Adrenal gland (tissue), 12 donors: ENCODE data around the gene SIDT2. TPM values are rescaled to one million over a fixed set of nuclear protein-coding genes. Genes with fewer than 3 reads are reported as not detected.

Source experiments
- DNase-seq, 7 donors: peaks; one replicate each; pipeline ENCODE4 v3.0.0-alpha.2; 2019 to 2020
- H3K27ac ChIP-seq, 5 donors: fragments of 200-600 bp; sonication (generic) in 4 of 5; 1 replicate in 3 of 5; 2 replicates in 2 of 5; pipeline versions ENCODE4 v1.5.1 to v1.8.0; 2016 to 2020; ENCODE audit warnings: mild to moderate bottlenecking in 1 of 5
- H3K27me3 ChIP-seq: fragments of 200-600 bp; 2 replicates; pipeline ENCODE4 v1.8.0; 2021
- H3K36me3 ChIP-seq, 2 donors: fragments of 200-600 bp; replicated peaks in 1 of 2; 1 replicate in 1 of 2; 2 replicates in 1 of 2; pipeline versions ENCODE4 v1.5.1 to v1.8.0; 2018 to 2022
- H3K4me1 ChIP-seq, 2 donors: fragments of 200-600 bp; replicated peaks in 1 of 2; 1 replicate in 1 of 2; 2 replicates in 1 of 2; pipeline versions ENCODE4 v1.5.1 to v1.8.0; 2018 to 2021
- H3K4me3 ChIP-seq, 4 donors: fragments of 200-600 bp; sonication (generic) in 3 of 4; one replicate each; pipeline ENCODE4 v1.5.1; 2016 to 2018
- H3K9me3 ChIP-seq, 3 donors: fragments of 200-600 bp; sonication (generic) in 1 of 3; replicated peaks in 1 of 3; 1 replicate in 2 of 3; 2 replicates in 1 of 3; pipeline versions ENCODE4 v1.5.1 to v1.8.0; 2016 to 2021
- CTCF ChIP-seq, 6 experiments: fragments of 450-650 bp in 4 of 6; fragments of 200-600 bp in 2 of 6; sonication (generic) in 1 of 6; IDR thresholded peaks; 1 replicate in 5 of 6; 2 replicates in 1 of 6; pipeline versions ENCODE4 v1.5.1 to v1.8.0; 2016 to 2021; ENCODE audit warnings: antibody characterized with exemption in 6 of 6, mild to moderate bottlenecking in 2 of 6, moderate library complexity in 1 of 6
- POLR2A ChIP-seq, 2 donors: fragments of 450-650 bp; IDR thresholded peaks; one replicate each; pipeline ENCODE4 v1.6.1; 2017; ENCODE audit warnings: antibody characterized with exemption in 2 of 2, mild to moderate bottlenecking in 2 of 2, moderate library complexity in 1 of 2
- WGBS, 4 donors: extraction: QIAGEN DNeasy Blood & Tissue Kit in 2 of 4; methylation state at CpG; one replicate each; pipeline versions ENCODE4 v1.1.5 to v1.1.7; 2013 to 2017; 5-methylcytosine and 5-hydroxymethylcytosine counted together
- intact Hi-C, 2 donors: fragments of 100-400 bp; cut with DNase I; formaldehyde crosslinking; loops; one replicate each; pipeline versions ENCODE4 v1.14.1 to v1.15.0; 2022 to 2023
- polyA plus RNA-seq, 3 donors: library from polyadenylated mRNA; stranded (reverse); fragments of 200-250 nt in 2 of 3; fragments of 350-450 nt in 1 of 3; fragmentation: Illumina TruSeq in 1 of 3; extraction: RNeasy Lipid Tissue Mini Kit (QIAGEN cat#74804) in 1 of 3; gene quantifications; one replicate each; pipeline ENCODE4 v1.2.3, GENCODE V29; 2013 to 2014
- total RNA-seq, 9 donors: library from RNA; depleted of rRNA in 4 of 9; stranded (reverse); fragments of >200 nt in 4 of 9; fragments of 120-200 nt in 1 of 9; fragmentation: NEBNext Ultra II Directional in 1 of 9; extraction: Animal tissue kit (Norgen Biotek cat#: 25700) in 1 of 9; gene quantifications; one replicate each; pipeline versions ENCODE4 v1.1.0 to v1.2.4, GENCODE V29; 2013 to 2023
- donor health status: healthy with polysubstance abuse.
- donor health status: Bipolar disorder and iron deficiency.
- donor health status: DM: yes; HTN: yes; CAD: no.
- donor health status: DM: no; HTN: no; CAD: no.
- donor health status: DM: no; HTN: no; CAD: no.
- donor health status: DM: yes; HTN: yes; CAD: no.

SIDT2 gene
- total and polyA plus RNA-seq, 12 donors, result 23.4 to 87.1 (median 44.5) TPM

GRCh38 chr11:117226388-117227385, 48.1 kb downstream of the SIDT2 start:
- Histone ChIP-seq H3K4me1 (peaks cover 11 to 22% of the 10 kb centered on the region in 2 donors), H3K9me3 (no peaks in the 10 kb centered on the region), H3K27me3 (no peaks in the 10 kb centered on the region), H3K4me3 (no peak overlapping the region), H3K27ac (no peak overlapping the region), H3K36me3 (peaks cover 0 to 67% of the 10 kb centered on the region in 2 donors)
- DNase-seq, result peak; percentile 55 to 79 (median 66)
- intact Hi-C loops, result loop anchor here (2.0 to 10.0 kb wide), 3 partner anchors 42 to 442 kb away; partner anchors contain the start of gene ZPR1 (in 1 of the 2)
- 60 to 68% (median 63%) methylated on average over 19 of the region's 19 CpGs for whole genome bisulfite sequencing, 4 donors
- TF ChIP-seq POLR2A (IDR thresholded peaks at IDR 0.05) (no peak), CTCF (IDR thresholded peaks at IDR 0.05) (peak; percentile 61 to 91 (median 84))

GRCh38 chr11:117228091-117228490, 49.5 kb downstream of the SIDT2 start:
- TF ChIP-seq POLR2A (IDR thresholded peaks at IDR 0.05) (no peak), CTCF (IDR thresholded peaks at IDR 0.05) (no peak)
- WGBS, 4 donors, result 87 to 93% (median 90%) methylated on average over 8 to 11 of the region's 11 CpGs
- Histone ChIP-seq H3K4me3 (no peak overlapping the region), H3K27me3 (no peaks in the 10 kb centered on the region), H3K9me3 (no peaks in the 10 kb centered on the region), H3K27ac (no peak overlapping the region), H3K4me1 (peaks cover 13 to 17% of the 10 kb centered on the region in 2 donors), H3K36me3 (peaks cover 0 to 61% of the 10 kb centered on the region in 2 donors)
- intact Hi-C loops, result loop anchor here in 1 of 2 donors (10.0 kb wide), 1 partner anchor 443 kb away; the partner anchor contains the start of gene ZPR1
- DNase-seq, result peak in 2 of 7 donors; percentile 10 to 46

- WGBS, 4 donors, result 94 to 96% (median 96%) methylated on average over 6 to 12 of the region's 12 CpGs
- intact Hi-C loops, result loop anchor here in 1 of 2 donors (10.0 kb wide), 1 partner anchor 445 kb away; the partner anchor contains the start of gene ZPR1
- H3K4me3 ChIP-seq, result no peak overlapping the region
- peaks cover 0 to 48% of the 10 kb centered on the region in 2 donors for H3K36me3 ChIP-seq
- TF ChIP-seq POLR2A (IDR thresholded peaks at IDR 0.05) (no peak), CTCF (IDR thresholded peaks at IDR 0.05) (no peak)
- no peaks in the 10 kb centered on the region for H3K27me3 ChIP-seq
- H3K4me1 ChIP-seq, result peaks cover 17 to 26% of the 10 kb centered on the region in 2 donors
- H3K9me3 ChIP-seq, result no peaks in the 10 kb centered on the region
- H3K27ac ChIP-seq, result no peak overlapping the region
- DNase-seq, result peak in 2 of 7 donors; percentile 13 to 41
Measured at GRCh38 chr11:117229411-117229810, 50.9 kb downstream of the SIDT2 start.

- peaks cover 17 to 30% of the 10 kb centered on the region in 2 donors for H3K4me1 ChIP-seq
- no peak overlapping the region for H3K4me3 ChIP-seq
- TF ChIP-seq POLR2A (IDR thresholded peaks at IDR 0.05) (no peak), CTCF (IDR thresholded peaks at IDR 0.05) (no peak)
- peak in 1 of 7 donors; percentile 47 for DNase-seq
- H3K27me3 ChIP-seq, result no peaks in the 10 kb centered on the region
- H3K9me3 ChIP-seq, result no peaks in the 10 kb centered on the region
- intact Hi-C loops, result loop anchor here in 1 of 2 donors (5.0 to 10.0 kb wide), 2 partner anchors 87 to 445 kb away; partner anchors contain the start of genes BACE1 and ZPR1
- peaks cover 0 to 48% of the 10 kb centered on the region in 2 donors for H3K36me3 ChIP-seq
- WGBS, 4 donors, result 81 to 93% (median 84%) methylated on average over 5 of the region's 5 CpGs
- no peak overlapping the region for H3K27ac ChIP-seq
Measured at GRCh38 chr11:117229931-117230285, 51.4 kb downstream of the SIDT2 start.
